SK-N-SH (cell line): Measurements from ENCODE around the gene TULP4. TPM values are rescaled to one million over a fixed set of nuclear protein-coding genes. Genes with fewer than 3 reads are reported as not detected.

Source experiments
- CTCF ChIA-PET: fragments of 300-600, 350-600 bp; formaldehyde crosslinking; extraction: SDS; loops from one replicate; lab custom pipeline; 2021; lab: Yijun Ruan, JAX
- POLR2A ChIA-PET: fragments of 350-600 bp; sonication (Branson Sonifier 250); formaldehyde crosslinking; extraction: SDS; loops from one replicate; lab custom pipeline; 2020; ENCODE audit warnings: antibody characterized with exemption, inconsistent platforms; lab: Yijun Ruan, JAX
- DNase-seq: peaks from one replicate; pipeline ENCODE4 v3.0.0; 2012
- H2AFZ ChIP-seq: fragments of 200-600 bp; sonication (generic); 2 replicates; pipeline ENCODE4 v1.8.1; 2016; ENCODE audit warnings: antibody characterized with exemption, mild to moderate bottlenecking, low read depth
- H3F3A ChIP-seq: fragments of 200-600 bp; sonication (generic); replicated peaks from 2 replicates; pipeline ENCODE3; 2016; ENCODE audit warnings: antibody characterized with exemption, mild to moderate bottlenecking; ENCODE audit not compliant: insufficient read depth
- H3K27ac ChIP-seq, 2 experiments: fragments of 200-500 bp in 1 of 2; fragments of 200-600 bp in 1 of 2; sonication (Bioruptor generic) in 1 of 2; sonication (generic), shearing (Covaris generic) in 1 of 2; 2 replicates each; pipeline versions ENCODE4 v1.5.1 to v1.6.1; 2014 to 2016; ENCODE audit warnings: low read depth in 2 of 2, inconsistent platforms in 1 of 2, low read length in 1 of 2, mild to moderate bottlenecking in 1 of 2, mixed read lengths in 1 of 2
- H3K27me3 ChIP-seq: fragments of 200-600 bp; sonication (generic), shearing (Covaris generic); 2 replicates; pipeline ENCODE4 v1.6.1; 2016; ENCODE audit warnings: mixed run types; ENCODE audit not compliant: insufficient read depth
- H3K36me3 ChIP-seq, 2 experiments: fragments of 200-500 bp in 1 of 2; fragments of 200-600 bp in 1 of 2; sonication (Bioruptor generic) in 1 of 2; sonication (generic) in 1 of 2; replicated peaks in 1 of 2; 2 replicates each; pipeline versions ENCODE3 to v1.5.1; 2014 to 2016; ENCODE audit warnings: low read length in 1 of 2, mild to moderate bottlenecking in 1 of 2; ENCODE audit not compliant: insufficient read depth in 2 of 2, control insufficient read depth in 1 of 2
- H3K4me1 ChIP-seq, 2 experiments: fragments of 200-500 bp in 1 of 2; fragments of 200-600 bp in 1 of 2; sonication (Bioruptor generic) in 1 of 2; sonication (generic), shearing (Covaris generic) in 1 of 2; 2 replicates each; pipeline versions ENCODE4 v1.5.1 to v1.6.1; 2014 to 2016; ENCODE audit warnings: low read depth in 1 of 2, low read length in 1 of 2, mixed run types in 1 of 2; ENCODE audit not compliant: insufficient read depth in 2 of 2, control insufficient read depth in 1 of 2
- H3K4me2 ChIP-seq: fragments of 200-600 bp; sonication (generic), shearing (Covaris generic); 2 replicates; pipeline ENCODE4 v1.6.1; 2017; ENCODE audit warnings: mixed run types
- H3K4me3 ChIP-seq, 2 experiments: fragments of 200-500 bp in 1 of 2; fragments of 200-600 bp in 1 of 2; sonication (Bioruptor generic) in 1 of 2; sonication (generic), shearing (Covaris generic) in 1 of 2; 2 replicates each; pipeline versions ENCODE4 v1.5.1 to v1.8.1; 2014 to 2016; ENCODE audit warnings: low read depth in 2 of 2, inconsistent platforms in 1 of 2, low read length in 1 of 2, mild to moderate bottlenecking in 1 of 2, mixed read lengths in 1 of 2, moderate library complexity in 1 of 2
- H3K79me2 ChIP-seq: fragments of 200-600 bp; sonication (generic); 2 replicates; pipeline ENCODE4 v1.8.1; 2017; ENCODE audit warnings: mild to moderate bottlenecking; ENCODE audit not compliant: insufficient read depth
- H3K9ac ChIP-seq: fragments of 200-600 bp; sonication (generic); 2 replicates; pipeline ENCODE4 v1.6.1; 2017; ENCODE audit warnings: mixed run types
- H3K9me2 ChIP-seq: fragments of 200-600 bp; sonication (generic); 2 replicates; pipeline ENCODE4 v1.6.1; 2017; ENCODE audit warnings: mixed run types
- H3K9me3 ChIP-seq: fragments of 200-600 bp; sonication (generic); 2 replicates; pipeline ENCODE4 v1.6.1; 2017; ENCODE audit warnings: mixed run types, mild to moderate bottlenecking, moderate library complexity
- H4K20me1 ChIP-seq: fragments of 200-600 bp; sonication (generic); 2 replicates; pipeline ENCODE4 v1.6.1; 2017; ENCODE audit warnings: mild to moderate bottlenecking, mixed run types; ENCODE audit not compliant: insufficient read depth
- FOXM1 ChIP-seq: IDR thresholded peaks from 2 replicates; pipeline ENCODE4 v1.4.0; 2012; ENCODE audit warnings: low read depth, mild to moderate bottlenecking
- JUND ChIP-seq: IDR thresholded peaks from 2 replicates; pipeline ENCODE4 v1.4.0; 2012
- MEF2A ChIP-seq: IDR thresholded peaks from 2 replicates; pipeline ENCODE4 v1.4.0; 2012; ENCODE audit warnings: low read depth, borderline replicate concordance
- MXI1 ChIP-seq: IDR thresholded peaks from 2 replicates; pipeline ENCODE4 v1.6.1; 2012; ENCODE audit warnings: mild to moderate bottlenecking, low read depth, low read length, improper control_type of control experiment
- NRF1 ChIP-seq: IDR thresholded peaks from 2 replicates; pipeline ENCODE4 v1.6.1; 2012; ENCODE audit warnings: low read depth, mild to moderate bottlenecking, low read length
- POLR2AphosphoS5 ChIP-seq: IDR thresholded peaks from 2 replicates; pipeline ENCODE4 v1.6.1; 2012; ENCODE audit warnings: low read depth, low read length
- TEAD4 ChIP-seq: IDR thresholded peaks from 2 replicates; pipeline ENCODE4 v1.4.0; 2012; ENCODE audit warnings: mild to moderate bottlenecking, borderline replicate concordance; ENCODE audit not compliant: insufficient read depth
- USF2 ChIP-seq: fragments of 150-350 bp; IDR thresholded peaks from 2 replicates; pipeline ENCODE4 v1.6.1; 2017; ENCODE audit warnings: antibody characterized with exemption, low read length, low read depth, borderline replicate concordance
- WGBS: methylation state at CpG from one replicate; pipeline ENCODE4 v1.1.6; 2017; ENCODE audit warnings: low lambda C conversion rate; 5-methylcytosine and 5-hydroxymethylcytosine counted together
- polyA plus RNA-seq, 3 experiments: library from polyadenylated mRNA; depleted of rRNA; stranded (reverse); fragments of >200 nt; gene quantifications; 2 replicates each; pipeline ENCODE4 v1.2.3, GENCODE V29; 2012
- TF ChIP-seq, protein P1 (sequence below): fragments of 200-600 bp; sonication (generic); IDR thresholded peaks from 2 replicates; pipeline ENCODE4 v1.6.1; 2017; ENCODE audit warnings: antibody characterized with exemption, mild to moderate bottlenecking, moderate library complexity

TULP4 gene
- polyA plus RNA-seq, 1 of the 3 experiments (the other 2 are of a cell fraction), result 5.9 TPM

GRCh38 chr6:158558415-158559306, 246.4 kb downstream of the TULP4 start:
- 93% methylated on average over 13 of the region's 14 CpGs for WGBS
- Histone ChIP-seq H2AFZ (peak overlapping the region; percentile 99; the same call in 1 of the 2 replicates), H3K36me3 (no peaks in the 10 kb centered on the region), H3K4me1 (peaks cover 11 to 27% of the 10 kb centered on the region in 2 experiments; a peak in 3 of 4 replicates), H3K27ac (no peak overlapping the region), H3K4me3 (no peak overlapping the region), H3F3A (no peaks in the 10 kb centered on the region), H3K9me2 (no peaks in the 10 kb centered on the region), H3K9me3 (no peaks in the 10 kb centered on the region), H3K4me2 (no peak overlapping the region), H4K20me1 (peaks cover 23% of the 10 kb centered on the region), H3K9ac (no peak overlapping the region)
- ChIA-PET POLR2A (interaction anchor here (1.2 to 1.3 kb wide), 2 partner anchors 22 kb away, joined by 3 to 5 read pairs; no protein-coding TSS in a partner anchor), CTCF (interaction anchor here (0.8 to 1.2 kb wide), 5 partner anchors 40 to 345 kb away, joined by 3 to 5 read pairs (median 4); no protein-coding TSS in a partner anchor)
- no peak for DNase-seq
- TF ChIP-seq MXI1, result no peak
- no peak for TF ChIP-seq MEF2A
- TF ChIP-seq USF2, result no peak
- no peak for TF ChIP-seq TEAD4
- TF ChIP-seq, protein P1, sequence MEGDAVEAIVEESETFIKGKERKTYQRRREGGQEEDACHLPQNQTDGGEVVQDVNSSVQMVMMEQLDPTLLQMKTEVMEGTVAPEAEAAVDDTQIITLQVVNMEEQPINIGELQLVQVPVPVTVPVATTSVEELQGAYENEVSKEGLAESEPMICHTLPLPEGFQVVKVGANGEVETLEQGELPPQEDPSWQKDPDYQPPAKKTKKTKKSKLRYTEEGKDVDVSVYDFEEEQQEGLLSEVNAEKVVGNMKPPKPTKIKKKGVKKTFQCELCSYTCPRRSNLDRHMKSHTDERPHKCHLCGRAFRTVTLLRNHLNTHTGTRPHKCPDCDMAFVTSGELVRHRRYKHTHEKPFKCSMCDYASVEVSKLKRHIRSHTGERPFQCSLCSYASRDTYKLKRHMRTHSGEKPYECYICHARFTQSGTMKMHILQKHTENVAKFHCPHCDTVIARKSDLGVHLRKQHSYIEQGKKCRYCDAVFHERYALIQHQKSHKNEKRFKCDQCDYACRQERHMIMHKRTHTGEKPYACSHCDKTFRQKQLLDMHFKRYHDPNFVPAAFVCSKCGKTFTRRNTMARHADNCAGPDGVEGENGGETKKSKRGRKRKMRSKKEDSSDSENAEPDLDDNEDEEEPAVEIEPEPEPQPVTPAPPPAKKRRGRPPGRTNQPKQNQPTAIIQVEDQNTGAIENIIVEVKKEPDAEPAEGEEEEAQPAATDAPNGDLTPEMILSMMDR, result no peak
- TF ChIP-seq, all 33 proteins: peak for 0
- Histone ChIP-seq H3K27me3 (no peaks in the 10 kb centered on the region), H3K79me2 (peaks cover 35% of the 10 kb centered on the region)

DNA sequence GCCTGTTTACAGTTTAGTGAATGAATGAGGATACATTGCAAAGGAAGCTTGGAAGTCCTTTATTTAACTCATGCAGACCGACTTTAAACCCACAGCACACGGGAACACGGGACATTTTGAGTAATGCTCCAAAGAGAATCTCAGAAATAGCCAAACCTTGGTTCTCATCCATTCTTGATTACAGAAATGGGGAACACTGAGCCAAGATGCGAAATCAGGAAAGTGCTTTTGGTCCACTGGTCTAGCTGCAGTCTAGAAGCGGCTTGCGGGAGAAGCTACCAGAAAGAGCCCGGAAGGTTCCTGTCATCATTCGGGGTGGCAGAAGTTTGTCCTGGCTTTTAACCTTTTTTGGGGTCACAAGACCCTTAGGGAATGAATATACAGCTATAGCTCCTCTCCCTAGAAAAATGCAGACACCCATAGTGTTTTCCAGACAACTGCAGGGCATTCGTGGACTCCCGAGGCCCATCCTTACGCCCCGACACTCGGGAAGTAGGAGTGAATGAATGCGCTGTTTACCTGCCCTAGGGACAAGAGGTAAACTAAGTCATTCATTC, 247.2 kb downstream of the TULP4 start:
- Histone ChIP-seq H4K20me1 (peaks cover 31% of the 10 kb centered on the region), H3F3A (no peaks in the 10 kb centered on the region), H3K4me1 (peaks cover 11 to 27% of the 10 kb centered on the region in 2 experiments; a peak in 3 of 4 replicates), H3K79me2 (peaks cover 43% of the 10 kb centered on the region), H3K27ac (peak overlapping the region; percentile 82 to 83; a peak in 3 of 4 replicates), H2AFZ (peak overlapping the region; percentile 99), H3K9me2 (no peaks in the 10 kb centered on the region), H3K9me3 (no peaks in the 10 kb centered on the region), H3K9ac (peak overlapping the region; percentile 83; the same call in 1 of the 2 replicates), H3K27me3 (no peaks in the 10 kb centered on the region), H3K4me2 (peak overlapping the region; percentile 99), H3K4me3 (peak overlapping the region; percentile 86 to 90), H3K36me3 (no peaks in the 10 kb centered on the region)
- TF ChIP-seq POLR2AphosphoS5 (no peak), JUND (no peak), NRF1 (no peak), MEF2A (no peak), FOXM1 (no peak), TEAD4 (no peak)
- CTCF ChIA-PET, result interaction anchor here (0.8 to 1.2 kb wide), 3 partner anchors 41 to 338 kb away, joined by 4 to 5 read pairs (median 4); no protein-coding TSS in a partner anchor
- DNase-seq, result no peak
- 53% methylated on average over 10 of the region's 14 CpGs for WGBS
- POLR2A ChIA-PET, result interaction anchor here (0.6 to 1.3 kb wide), 2 partner anchors 23 to 71 kb away, joined by 3 to 5 read pairs; no protein-coding TSS in a partner anchor
